ENCODE data around the gene RPS6KA5.

RPS6KA5 gene

DNA sequence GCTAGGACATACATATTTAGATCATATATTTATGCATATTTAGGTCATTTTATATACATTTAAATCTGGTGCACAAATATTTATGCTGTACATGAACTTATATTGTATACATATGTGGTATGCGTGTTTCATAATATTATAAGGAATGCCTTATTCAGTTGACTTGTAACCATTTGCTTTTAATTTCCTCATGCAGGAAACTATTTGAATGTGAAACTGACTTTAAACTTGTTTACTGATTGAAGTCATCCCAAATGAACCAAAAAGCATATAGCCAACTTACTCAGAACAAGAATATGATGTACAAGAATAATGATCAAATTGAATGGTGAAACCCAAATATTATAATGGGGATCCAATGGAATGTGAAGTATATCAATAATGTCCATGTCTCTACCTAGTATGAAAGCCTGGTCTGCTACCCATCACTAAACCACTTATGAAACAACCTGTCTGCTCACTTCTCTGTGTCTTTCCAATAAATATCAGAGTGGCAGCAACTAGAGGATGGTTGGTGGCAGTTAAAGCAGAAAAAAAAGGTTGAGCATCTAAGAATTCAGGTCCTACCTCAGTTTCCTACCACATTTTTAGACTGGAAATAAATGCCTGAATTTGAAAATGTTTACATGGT lies 38.3 kb downstream of the RPS6KA5 start:
- no CpG with 5 or more reads among the region's 1 CpG for WGBS (ENCODE audit: insufficient coverage)
- POLR2A ChIA-PET, result no interaction called here
- Histone ChIP-seq H3K27me3 (replicated peaks in 2 of 5; ENCODE audit: control insufficient read depth in 4 of 5, insufficient read depth in 5 of 5, low read length in 4 of 5) (no peaks in the 10 kb centered on the region), H3K27ac (ENCODE audit: insufficient read depth in 1 of 2, low read depth in 1 of 2, low read length in 2 of 2, poor library complexity in 1 of 2, severe bottlenecking in 2 of 2) (peak overlapping the region in 1 of 2 experiments; percentile 73), H3K9me3 (ENCODE audit: control extremely low read depth in 1 of 5, control insufficient read depth in 4 of 5, insufficient read depth in 2 of 5, low read depth in 1 of 5, low read length in 4 of 5) (no peaks in the 10 kb centered on the region), H3K4me1 (ENCODE audit: control extremely low read depth in 1 of 4, control insufficient read depth in 4 of 4, insufficient read depth in 4 of 4, low read length in 3 of 4) (peaks cover 0 to 12% (median 7%) of the 10 kb centered on the region in 4 experiments), H3K36me3 (ENCODE audit: control insufficient read depth in 4 of 4, insufficient read depth in 4 of 4, low read length in 3 of 4) (no peaks in the 10 kb centered on the region), H3K4me3 (ENCODE audit: control insufficient read depth in 1 of 7, extremely low read depth in 1 of 7, insufficient read depth in 4 of 7, low read depth in 2 of 7, low read length in 6 of 7) (peak overlapping the region in 6 of 7 experiments; percentile 46 to 78 (median 58))
- no peak for DNase-seq
- CTCF ChIA-PET, result interaction anchor here (0.6 kb wide), 1 partner anchor 136 kb away, joined by 4 read pairs; no protein-coding TSS in a partner anchor

DNA sequence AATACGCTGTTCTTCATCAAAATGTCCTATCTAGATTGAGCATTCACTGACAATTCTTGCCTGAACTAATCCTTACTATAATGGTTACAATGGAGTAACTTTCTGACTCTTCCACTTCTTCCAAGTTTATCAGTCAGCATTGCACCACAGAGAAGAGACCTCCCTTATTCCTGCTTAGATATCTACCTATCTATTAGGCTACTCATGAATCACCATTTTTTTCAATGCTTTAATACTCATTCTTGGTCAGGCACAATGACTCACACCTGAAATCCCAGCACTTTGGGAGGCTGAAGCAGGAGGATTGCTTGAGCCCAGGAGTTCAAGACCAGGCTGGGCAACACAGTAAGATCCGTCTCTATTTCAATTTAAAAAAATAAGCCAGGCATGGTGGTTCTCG lies 39.3 kb downstream of the RPS6KA5 start:
- no peak overlapping the region for H3K27ac ChIP-seq (ENCODE audit: insufficient read depth in 1 of 2, low read depth in 1 of 2, low read length in 2 of 2, poor library complexity in 1 of 2, severe bottlenecking in 2 of 2)
- no peak overlapping the region for H3K4me3 ChIP-seq (ENCODE audit: control insufficient read depth in 1 of 7, extremely low read depth in 1 of 7, insufficient read depth in 4 of 7, low read depth in 2 of 7, low read length in 6 of 7)
- no peaks in the 10 kb centered on the region for H3K27me3 ChIP-seq (replicated peaks in 2 of 5; ENCODE audit: control insufficient read depth in 4 of 5, insufficient read depth in 5 of 5, low read length in 4 of 5)
- H3K9me3 ChIP-seq (ENCODE audit: control extremely low read depth in 1 of 5, control insufficient read depth in 4 of 5, insufficient read depth in 2 of 5, low read depth in 1 of 5, low read length in 4 of 5), result no peaks in the 10 kb centered on the region
- POLR2A ChIA-PET, result no interaction called here
- peaks cover 0 to 12% (median 7%) of the 10 kb centered on the region in 4 experiments for H3K4me1 ChIP-seq (ENCODE audit: control extremely low read depth in 1 of 4, control insufficient read depth in 4 of 4, insufficient read depth in 4 of 4, low read length in 3 of 4)
- CTCF ChIA-PET, result interaction anchor here (0.6 kb wide), 1 partner anchor 137 kb away, joined by 4 read pairs; no protein-coding TSS in a partner anchor
- 100% methylated on average over 2 of the region's 3 CpGs for WGBS (ENCODE audit: insufficient coverage)
- no peak for DNase-seq
- H3K36me3 ChIP-seq (ENCODE audit: control insufficient read depth in 4 of 4, insufficient read depth in 4 of 4, low read length in 3 of 4), result no peaks in the 10 kb centered on the region

DNA sequence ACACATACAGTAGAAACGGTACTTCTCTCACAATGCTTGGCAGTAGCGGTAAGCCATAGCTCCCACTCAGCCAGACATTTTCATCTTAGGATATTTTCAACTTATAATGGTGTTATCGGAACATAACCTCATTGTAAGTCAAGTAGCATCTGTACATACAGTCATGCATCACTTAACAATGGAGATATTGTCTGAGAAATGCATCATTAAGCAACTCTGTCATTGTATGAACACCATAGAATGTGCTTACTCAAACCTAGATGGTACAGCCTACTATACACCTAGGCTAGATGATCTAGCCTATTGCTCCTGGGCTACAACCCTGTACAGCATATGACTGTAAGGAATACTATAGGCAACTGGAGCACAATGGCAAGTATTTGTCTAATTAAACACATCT lies 40.8 kb downstream of the RPS6KA5 start:
- no peaks in the 10 kb centered on the region for H3K9me3 ChIP-seq (ENCODE audit: control extremely low read depth in 1 of 5, control insufficient read depth in 4 of 5, insufficient read depth in 2 of 5, low read depth in 1 of 5, low read length in 4 of 5)
- POLR2A ChIA-PET, result no interaction called here
- no peak overlapping the region for H3K4me3 ChIP-seq (ENCODE audit: control insufficient read depth in 1 of 7, extremely low read depth in 1 of 7, insufficient read depth in 4 of 7, low read depth in 2 of 7, low read length in 6 of 7)
- H3K27ac ChIP-seq (ENCODE audit: insufficient read depth in 1 of 2, low read depth in 1 of 2, low read length in 2 of 2, poor library complexity in 1 of 2, severe bottlenecking in 2 of 2), result no peak overlapping the region
- no peak for DNase-seq
- H3K27me3 ChIP-seq (replicated peaks in 2 of 5; ENCODE audit: control insufficient read depth in 4 of 5, insufficient read depth in 5 of 5, low read length in 4 of 5), result no peaks in the 10 kb centered on the region
- H3K4me1 ChIP-seq (ENCODE audit: control extremely low read depth in 1 of 4, control insufficient read depth in 4 of 4, insufficient read depth in 4 of 4, low read length in 3 of 4), result peaks cover 0 to 14% (median 8%) of the 10 kb centered on the region in 4 experiments
- H3K36me3 ChIP-seq (ENCODE audit: control insufficient read depth in 4 of 4, insufficient read depth in 4 of 4, low read length in 3 of 4), result no peaks in the 10 kb centered on the region
- CTCF ChIA-PET, result no interaction called here
- 96% methylated on average over 3 of the region's 3 CpGs for WGBS (ENCODE audit: insufficient coverage)

DNA sequence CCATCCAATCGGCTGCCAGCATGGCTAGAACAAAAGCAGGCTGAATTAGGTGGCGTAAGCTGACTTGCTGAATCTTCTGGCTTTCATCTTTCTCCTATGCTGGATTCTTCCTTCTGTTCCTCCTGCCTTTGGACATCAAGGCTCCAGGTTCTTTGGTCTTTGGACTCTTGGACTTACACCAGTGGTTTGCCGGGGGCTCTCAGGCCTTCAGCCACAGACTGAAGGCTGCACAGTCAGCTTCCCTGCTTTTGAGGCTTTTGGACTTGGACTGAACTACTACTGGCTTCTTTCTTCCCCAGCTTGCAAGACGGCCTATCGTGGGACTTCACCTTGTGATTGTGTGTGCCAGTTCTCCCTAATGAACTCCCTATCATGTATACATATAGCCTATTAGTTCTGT lies 42.0 kb downstream of the RPS6KA5 start:
- Histone ChIP-seq H3K9me3 (ENCODE audit: control extremely low read depth in 1 of 5, control insufficient read depth in 4 of 5, insufficient read depth in 2 of 5, low read depth in 1 of 5, low read length in 4 of 5) (no peaks in the 10 kb centered on the region), H3K4me3 (ENCODE audit: control insufficient read depth in 1 of 7, extremely low read depth in 1 of 7, insufficient read depth in 4 of 7, low read depth in 2 of 7, low read length in 6 of 7) (no peak overlapping the region), H3K4me1 (ENCODE audit: control extremely low read depth in 1 of 4, control insufficient read depth in 4 of 4, insufficient read depth in 4 of 4, low read length in 3 of 4) (peaks cover 0 to 20% (median 11%) of the 10 kb centered on the region in 4 experiments), H3K27ac (ENCODE audit: insufficient read depth in 1 of 2, low read depth in 1 of 2, low read length in 2 of 2, poor library complexity in 1 of 2, severe bottlenecking in 2 of 2) (no peak overlapping the region), H3K36me3 (ENCODE audit: control insufficient read depth in 4 of 4, insufficient read depth in 4 of 4, low read length in 3 of 4) (no peaks in the 10 kb centered on the region), H3K27me3 (replicated peaks in 2 of 5; ENCODE audit: control insufficient read depth in 4 of 5, insufficient read depth in 5 of 5, low read length in 4 of 5) (no peaks in the 10 kb centered on the region)
- ChIA-PET CTCF (no interaction called here), POLR2A (no interaction called here)
- no peak for DNase-seq
- WGBS (ENCODE audit: insufficient coverage), result 100% methylated on average over 5 of the region's 5 CpGs

DNA sequence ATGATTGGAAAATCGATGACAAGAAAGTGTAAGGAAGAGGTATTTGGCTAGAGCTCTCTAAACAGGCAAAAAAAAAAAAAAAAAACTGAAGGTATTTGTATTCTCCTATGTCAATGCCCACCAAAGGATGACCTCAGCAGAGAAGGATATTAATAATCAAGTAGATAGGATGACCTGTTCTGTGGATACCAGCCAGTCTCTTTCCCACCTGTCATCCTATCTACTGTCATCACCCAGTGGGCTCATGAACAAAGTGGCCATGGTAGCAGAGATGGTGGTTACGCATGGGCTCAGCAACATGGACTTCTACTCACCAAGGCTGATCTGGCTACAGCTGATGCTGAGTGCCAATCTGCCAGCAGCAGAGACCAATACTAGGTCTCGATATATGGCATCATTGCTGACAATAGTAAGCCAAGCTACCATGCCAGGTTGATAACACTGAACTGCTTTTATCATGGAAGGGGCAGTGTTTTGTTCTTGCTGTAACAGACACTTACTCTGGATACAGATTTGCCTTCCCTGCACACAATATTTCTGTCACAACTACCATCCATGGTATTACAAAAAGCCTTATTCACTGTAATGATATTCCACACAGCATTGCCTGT lies 43.5 kb downstream of the RPS6KA5 start:
- H3K4me1 ChIP-seq (ENCODE audit: control extremely low read depth in 1 of 4, control insufficient read depth in 4 of 4, insufficient read depth in 4 of 4, low read length in 3 of 4), result peaks cover 7 to 25% (median 10%) of the 10 kb centered on the region in 4 experiments
- ChIA-PET CTCF (interaction anchor here (1.0 kb wide), 1 partner anchor 18 kb away, joined by 3 read pairs; no protein-coding TSS in a partner anchor), POLR2A (no interaction called here)
- DNase-seq, result no peak
- no peak overlapping the region for H3K27ac ChIP-seq (ENCODE audit: insufficient read depth in 1 of 2, low read depth in 1 of 2, low read length in 2 of 2, poor library complexity in 1 of 2, severe bottlenecking in 2 of 2)
- no peaks in the 10 kb centered on the region for H3K36me3 ChIP-seq (ENCODE audit: control insufficient read depth in 4 of 4, insufficient read depth in 4 of 4, low read length in 3 of 4)
- H3K27me3 ChIP-seq (replicated peaks in 2 of 5; ENCODE audit: control insufficient read depth in 4 of 5, insufficient read depth in 5 of 5, low read length in 4 of 5), result no peaks in the 10 kb centered on the region
- WGBS (ENCODE audit: insufficient coverage), result 89% methylated on average over 1 of the region's 3 CpGs
- no peak overlapping the region for H3K4me3 ChIP-seq (ENCODE audit: control insufficient read depth in 1 of 7, extremely low read depth in 1 of 7, insufficient read depth in 4 of 7, low read depth in 2 of 7, low read length in 6 of 7)
- no peaks in the 10 kb centered on the region for H3K9me3 ChIP-seq (ENCODE audit: control extremely low read depth in 1 of 5, control insufficient read depth in 4 of 5, insufficient read depth in 2 of 5, low read depth in 1 of 5, low read length in 4 of 5)

DNA sequence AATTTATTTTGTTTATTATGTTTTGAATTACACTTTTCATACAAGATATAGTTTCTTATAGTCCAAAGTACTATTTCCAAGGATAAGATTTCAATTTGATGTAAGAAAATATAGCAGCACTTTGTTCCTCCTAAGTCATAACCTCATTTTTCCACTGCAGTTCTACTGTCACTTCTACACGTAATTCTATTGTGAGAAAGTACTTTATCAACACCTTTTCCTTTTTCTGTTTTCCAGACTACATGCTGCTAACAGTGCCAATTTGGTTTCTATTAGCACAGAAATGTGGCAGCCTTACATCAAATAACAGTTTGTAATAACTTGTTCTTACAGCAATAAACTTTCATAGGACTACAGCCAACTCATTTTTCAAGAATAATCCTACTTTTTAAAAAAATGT lies 45.0 kb downstream of the RPS6KA5 start:
- Histone ChIP-seq H3K9me3 (ENCODE audit: control extremely low read depth in 1 of 5, control insufficient read depth in 4 of 5, insufficient read depth in 2 of 5, low read depth in 1 of 5, low read length in 4 of 5) (no peaks in the 10 kb centered on the region), H3K4me1 (ENCODE audit: control extremely low read depth in 1 of 4, control insufficient read depth in 4 of 4, insufficient read depth in 4 of 4, low read length in 3 of 4) (peaks cover 7 to 29% (median 11%) of the 10 kb centered on the region in 4 experiments), H3K27me3 (replicated peaks in 2 of 5; ENCODE audit: control insufficient read depth in 4 of 5, insufficient read depth in 5 of 5, low read length in 4 of 5) (no peaks in the 10 kb centered on the region), H3K27ac (ENCODE audit: insufficient read depth in 1 of 2, low read depth in 1 of 2, low read length in 2 of 2, poor library complexity in 1 of 2, severe bottlenecking in 2 of 2) (no peak overlapping the region), H3K4me3 (ENCODE audit: control insufficient read depth in 1 of 7, extremely low read depth in 1 of 7, insufficient read depth in 4 of 7, low read depth in 2 of 7, low read length in 6 of 7) (no peak overlapping the region), H3K36me3 (ENCODE audit: control insufficient read depth in 4 of 4, insufficient read depth in 4 of 4, low read length in 3 of 4) (no peaks in the 10 kb centered on the region)
- no peak for DNase-seq
- ChIA-PET POLR2A (no interaction called here), CTCF (interaction anchor here (0.7 to 1.4 kb wide), 2 partner anchors 10 to 160 kb away, joined by 3 read pairs; no protein-coding TSS in a partner anchor)
- 29% methylated on average over 1 of the region's 1 CpG for WGBS (ENCODE audit: insufficient coverage)

DNA sequence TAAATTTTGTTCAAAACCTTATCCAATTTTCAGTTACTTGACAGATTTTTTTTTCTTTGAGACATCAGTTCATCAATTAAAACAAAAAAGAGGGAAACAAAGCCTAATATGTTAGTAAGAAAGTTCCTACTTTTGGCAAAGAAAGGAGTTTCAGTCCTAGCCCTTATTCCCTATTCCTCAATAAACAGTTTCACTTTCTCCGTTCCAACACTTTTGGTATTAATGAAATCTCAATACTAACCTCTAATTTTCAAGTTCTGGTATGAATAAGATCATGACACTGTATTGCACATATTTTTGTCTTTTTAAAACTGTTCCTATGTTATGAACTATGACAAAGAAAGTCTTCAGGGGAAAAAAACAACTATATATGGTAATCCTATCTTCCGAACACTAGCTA lies 48.4 kb downstream of the RPS6KA5 start:
- H3K4me1 ChIP-seq (ENCODE audit: control extremely low read depth in 1 of 4, control insufficient read depth in 4 of 4, insufficient read depth in 4 of 4, low read length in 3 of 4), result peaks cover 16 to 54% (median 29%) of the 10 kb centered on the region in 4 experiments
- ChIA-PET POLR2A (no interaction called here), CTCF (interaction anchor here (1.1 to 1.9 kb wide), 4 partner anchors 13 to 49 kb away, joined by 3 to 8 read pairs (median 4); no protein-coding TSS in a partner anchor)
- no peak overlapping the region for H3K4me3 ChIP-seq (ENCODE audit: control insufficient read depth in 1 of 7, extremely low read depth in 1 of 7, insufficient read depth in 4 of 7, low read depth in 2 of 7, low read length in 6 of 7)
- H3K9me3 ChIP-seq (ENCODE audit: control extremely low read depth in 1 of 5, control insufficient read depth in 4 of 5, insufficient read depth in 2 of 5, low read depth in 1 of 5, low read length in 4 of 5), result no peaks in the 10 kb centered on the region
- H3K36me3 ChIP-seq (ENCODE audit: control insufficient read depth in 4 of 4, insufficient read depth in 4 of 4, low read length in 3 of 4), result no peaks in the 10 kb centered on the region
- no peak overlapping the region for H3K27ac ChIP-seq (ENCODE audit: insufficient read depth in 1 of 2, low read depth in 1 of 2, low read length in 2 of 2, poor library complexity in 1 of 2, severe bottlenecking in 2 of 2)
- DNase-seq, result no peak
- no CpG with 5 or more reads among the region's 2 CpGs for WGBS (ENCODE audit: insufficient coverage)
- H3K27me3 ChIP-seq (replicated peaks in 2 of 5; ENCODE audit: control insufficient read depth in 4 of 5, insufficient read depth in 5 of 5, low read length in 4 of 5), result no peaks in the 10 kb centered on the region
